Activated naive CD8-positive, alpha-beta T cell treated with anti-CD3 and anti-CD28 coated beads for 36 hours (primary cell): Measurements from ENCODE around the gene ATP13A1. TPM values are rescaled to one million over a fixed set of nuclear protein-coding genes. Genes with fewer than 3 reads are reported as not detected.

ENCODE experiments used
- DNase-seq: peaks from one replicate; pipeline ENCODE4 v3.0.0; 2021
- H3K27ac Mint-ChIP-seq: one replicate; pipeline ENCODE4 v1.8.0; 2022; ENCODE audit warnings: mild to moderate bottlenecking, moderate library complexity, mixed read lengths
- H3K27me3 Mint-ChIP-seq: one replicate; pipeline ENCODE4 v1.8.0; 2022; ENCODE audit warnings: mild to moderate bottlenecking, mixed read lengths
- H3K36me3 Mint-ChIP-seq: one replicate; pipeline ENCODE4 v1.8.0; 2021; ENCODE audit warnings: mild to moderate bottlenecking, mixed read lengths
- H3K4me1 Mint-ChIP-seq: one replicate; pipeline ENCODE4 v1.8.0; 2021; ENCODE audit warnings: mixed read lengths
- H3K4me3 Mint-ChIP-seq: one replicate; pipeline ENCODE4 v1.8.0; 2022; ENCODE audit warnings: mild to moderate bottlenecking, moderate library complexity, mixed read lengths
- H3K9me3 Mint-ChIP-seq: one replicate; pipeline ENCODE4 v1.8.0; 2022; ENCODE audit warnings: mixed read lengths
- total RNA-seq, 2 experiments: library from RNA; stranded (reverse); gene quantifications; one replicate each; pipeline ENCODE4 v1.2.3, GENCODE V29; 2021

The ATP13A1 gene
- total RNA-seq, 2 experiments from 2014 or later: 72.6 to 76.4 TPM

DNA sequence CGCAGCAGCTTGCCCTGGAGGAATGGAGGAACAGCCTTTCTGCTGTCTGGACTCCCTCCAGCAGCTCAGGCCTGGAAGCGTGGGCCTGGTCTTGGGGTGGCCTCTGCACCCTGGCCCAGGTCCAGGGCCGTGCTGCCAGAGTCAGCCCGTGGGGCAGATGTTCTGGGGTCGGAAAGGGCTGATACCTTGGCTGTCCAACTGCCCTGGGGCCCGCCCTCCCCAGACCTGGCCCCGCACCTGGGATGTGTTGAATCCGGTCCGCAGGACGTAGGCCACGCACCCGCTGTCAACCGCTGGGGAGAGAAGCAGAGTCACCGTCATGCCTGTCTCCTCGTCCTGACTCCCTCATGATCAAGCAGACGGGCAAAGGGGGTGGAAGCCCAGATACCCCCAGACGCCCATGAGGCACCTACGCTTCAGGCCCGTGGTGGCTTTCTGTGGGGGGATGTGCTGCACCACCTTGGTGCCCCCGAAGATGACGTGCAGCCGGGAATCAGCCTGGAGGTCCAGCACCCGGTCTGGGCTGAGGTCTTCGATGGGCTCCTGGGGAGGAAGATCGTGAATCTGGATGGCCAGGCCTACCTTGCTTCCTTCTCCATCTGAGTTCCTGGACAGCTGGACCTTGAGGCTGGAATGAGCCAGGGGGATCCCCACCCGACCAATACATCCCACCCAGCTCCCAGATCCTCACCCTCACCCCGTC, 7.7 kb downstream of the ATP13A1 start:
- H3K4me3 Mint-ChIP-seq: no peak overlapping the region
- peaks cover under 1% of the 10 kb centered on the region for H3K4me1 Mint-ChIP-seq
- no peaks in the 10 kb centered on the region for H3K27me3 Mint-ChIP-seq
- peaks cover 25% of the 10 kb centered on the region for H3K36me3 Mint-ChIP-seq
- no peaks in the 10 kb centered on the region for H3K9me3 Mint-ChIP-seq
- no peak overlapping the region for H3K27ac Mint-ChIP-seq
- DNase-seq: no peak

DNA sequence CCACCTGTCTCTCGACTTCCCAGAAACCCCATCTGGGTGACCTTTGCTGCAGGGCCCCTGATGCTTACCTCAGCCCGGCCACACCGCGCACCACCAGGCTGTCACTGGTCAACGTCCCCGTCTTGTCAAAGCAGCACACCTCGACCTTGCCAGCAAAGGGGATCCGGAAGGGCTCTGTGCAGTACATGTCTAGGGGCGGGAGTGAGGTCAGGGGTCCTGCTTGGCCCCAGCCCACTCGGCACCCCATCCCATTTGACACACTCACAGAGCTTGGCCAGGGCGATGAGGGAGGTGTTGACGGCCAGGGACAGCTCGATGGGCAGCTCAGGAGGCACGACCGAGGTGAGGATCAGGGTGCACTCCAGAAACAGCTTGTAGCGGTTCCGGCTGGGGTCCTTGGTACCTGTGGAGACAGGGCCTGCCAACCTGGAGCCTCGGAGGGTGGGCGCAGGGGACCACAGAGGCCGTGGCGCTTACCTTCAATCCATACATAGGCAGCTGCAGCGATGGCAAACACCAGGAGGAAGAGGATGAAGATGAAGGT, 8.4 kb downstream of the ATP13A1 start:
- DNase-seq: no peak
- H3K4me1 Mint-ChIP-seq: peaks cover 2% of the 10 kb centered on the region
- H3K4me3 Mint-ChIP-seq: no peak overlapping the region
- H3K9me3 Mint-ChIP-seq: no peaks in the 10 kb centered on the region
- H3K27ac Mint-ChIP-seq: no peak overlapping the region
- peaks cover 26% of the 10 kb centered on the region for H3K36me3 Mint-ChIP-seq
- H3K27me3 Mint-ChIP-seq: no peaks in the 10 kb centered on the region

- H3K27me3 Mint-ChIP-seq: no peaks in the 10 kb centered on the region
- no peak overlapping the region for H3K4me3 Mint-ChIP-seq
- DNase-seq: no peak
- H3K36me3 Mint-ChIP-seq: peaks cover 24% of the 10 kb centered on the region
- H3K9me3 Mint-ChIP-seq: no peaks in the 10 kb centered on the region
- no peak overlapping the region for H3K27ac Mint-ChIP-seq
- peaks cover 2% of the 10 kb centered on the region for H3K4me1 Mint-ChIP-seq
Measured at GRCh38 chr19:19654441-19654840, 9.0 kb downstream of the ATP13A1 start.

GRCh38 chr19:19653597-19654147, 9.8 kb downstream of the ATP13A1 start:
- H3K27me3 Mint-ChIP-seq: no peaks in the 10 kb centered on the region
- H3K27ac Mint-ChIP-seq: no peak overlapping the region
- H3K36me3 Mint-ChIP-seq: peaks cover 26% of the 10 kb centered on the region
- DNase-seq: no peak
- H3K4me1 Mint-ChIP-seq: peaks cover 2% of the 10 kb centered on the region
- no peaks in the 10 kb centered on the region for H3K9me3 Mint-ChIP-seq
- H3K4me3 Mint-ChIP-seq: no peak overlapping the region

DNA sequence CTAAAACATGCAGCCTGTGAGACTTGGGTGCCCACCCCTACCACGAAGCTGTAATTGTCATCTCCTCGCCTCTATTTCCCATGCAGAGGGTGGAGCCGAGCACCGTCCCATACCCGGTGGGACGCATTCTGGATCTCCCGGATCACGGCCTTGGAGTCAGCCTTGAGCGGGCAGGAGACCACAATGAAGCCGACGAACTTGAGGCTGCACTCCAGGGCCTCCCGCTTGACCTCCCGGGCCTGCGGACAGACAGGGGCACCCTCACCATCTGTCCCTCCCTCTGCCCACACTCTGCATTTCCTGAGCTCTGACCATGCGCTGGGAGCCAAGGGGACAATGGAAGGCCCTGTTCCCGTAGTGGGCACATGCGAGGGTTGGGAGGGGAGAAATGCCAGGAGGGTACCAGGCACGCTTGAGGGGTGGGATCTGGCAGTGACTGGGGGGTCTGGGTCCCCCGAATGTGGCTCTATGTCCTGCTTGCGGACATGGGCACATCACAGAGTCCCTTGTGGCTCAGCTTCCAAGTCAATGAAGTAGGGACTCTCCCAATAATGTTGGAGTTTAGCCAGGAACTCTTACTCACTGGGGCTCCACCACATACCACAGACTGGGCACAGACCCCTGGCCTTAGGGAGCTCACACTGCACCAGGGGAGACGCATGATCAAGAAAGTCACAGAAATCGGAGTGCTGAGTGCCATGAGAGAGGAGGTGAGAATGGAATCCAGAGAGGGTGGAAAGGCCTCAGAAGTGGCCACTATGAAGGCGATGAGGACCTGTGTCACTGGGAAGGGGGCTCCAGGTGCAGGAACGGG, 10.8 kb downstream of the ATP13A1 start:
- no peak overlapping the region for H3K4me3 Mint-ChIP-seq
- peaks cover 22% of the 10 kb centered on the region for H3K36me3 Mint-ChIP-seq
- no peak for DNase-seq
- peaks cover 2% of the 10 kb centered on the region for H3K4me1 Mint-ChIP-seq
- H3K27me3 Mint-ChIP-seq: no peaks in the 10 kb centered on the region
- H3K27ac Mint-ChIP-seq: no peak overlapping the region
- H3K9me3 Mint-ChIP-seq: no peaks in the 10 kb centered on the region

DNA sequence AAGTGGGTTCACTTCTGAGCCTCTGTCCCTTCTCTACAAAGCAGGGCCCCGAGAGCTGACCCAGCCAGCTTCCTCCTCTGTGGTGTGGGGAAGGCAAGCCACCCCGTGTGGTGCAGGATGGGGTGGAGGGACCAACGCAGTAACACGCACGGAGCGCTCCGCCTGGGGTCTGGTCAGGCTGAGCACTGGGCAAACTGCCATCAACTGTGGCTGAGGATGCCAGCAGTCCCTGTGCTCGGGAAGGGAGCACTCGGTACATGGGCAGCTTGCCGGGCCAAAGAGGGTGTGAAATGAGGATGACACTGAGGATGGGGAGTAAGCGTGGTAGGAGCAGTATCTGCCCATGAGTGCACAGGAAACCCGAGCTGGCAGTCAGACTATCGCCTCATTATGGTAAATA, 12.4 kb downstream of the ATP13A1 start:
- no peak overlapping the region for H3K27ac Mint-ChIP-seq
- DNase-seq: no peak
- H3K4me3 Mint-ChIP-seq: no peak overlapping the region

DNA sequence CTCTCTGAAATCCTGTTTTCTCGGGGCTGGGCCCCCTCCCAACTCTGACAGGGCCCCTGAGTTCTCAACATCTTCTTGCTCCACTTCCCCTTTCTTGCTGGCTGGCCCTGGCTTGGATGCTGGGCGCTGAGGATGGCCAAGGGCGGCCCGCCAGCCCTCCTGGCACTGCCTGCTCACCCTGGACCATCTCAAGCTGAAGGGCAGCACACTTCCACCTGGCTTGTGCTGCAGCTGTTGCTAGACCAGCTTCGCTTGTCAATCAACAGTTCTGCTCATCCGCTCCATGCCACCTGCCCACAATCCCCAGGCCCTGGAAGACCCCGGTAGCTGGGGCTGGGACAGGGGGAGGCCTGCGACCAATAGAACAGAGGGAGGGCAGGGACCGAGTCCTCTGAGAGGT, 13.1 kb downstream of the ATP13A1 start:
- H3K36me3 Mint-ChIP-seq: peaks cover 19% of the 10 kb centered on the region
- no peak for DNase-seq
- H3K9me3 Mint-ChIP-seq: no peaks in the 10 kb centered on the region
- H3K4me3 Mint-ChIP-seq: peak overlapping the region; percentile 1
- peaks cover 2% of the 10 kb centered on the region for H3K4me1 Mint-ChIP-seq
- no peaks in the 10 kb centered on the region for H3K27me3 Mint-ChIP-seq
- no peak overlapping the region for H3K27ac Mint-ChIP-seq

More for the DNA sequence above, 12.4 kb downstream of the ATP13A1 start:
- Mint-ChIP-seq H3K36me3 (peaks cover 19% of the 10 kb centered on the region), H3K9me3 (no peaks in the 10 kb centered on the region), H3K27me3 (no peaks in the 10 kb centered on the region), H3K4me1 (peaks cover 2% of the 10 kb centered on the region)

DNA sequence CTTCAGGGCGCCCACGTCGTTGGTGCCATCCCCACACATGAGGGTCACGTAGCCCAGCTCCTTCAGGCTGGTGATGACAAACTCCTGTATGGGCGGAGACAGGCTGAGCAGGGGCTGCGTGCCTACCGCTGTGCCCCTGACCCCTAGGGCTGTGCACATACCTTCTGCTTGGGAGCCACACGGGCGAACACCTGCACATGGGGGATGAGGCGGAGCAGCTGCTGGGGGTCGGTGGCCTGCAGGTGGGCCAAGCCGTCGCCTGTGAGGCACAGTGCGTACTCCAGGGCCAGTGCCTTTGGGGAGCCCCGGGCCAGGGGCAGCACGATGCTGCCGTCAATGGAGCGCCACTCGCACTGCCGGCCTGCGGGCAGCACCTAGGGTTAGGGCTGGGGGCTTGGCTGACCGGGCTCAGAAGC, 13.9 kb downstream of the ATP13A1 start:
- H3K27me3 Mint-ChIP-seq: no peaks in the 10 kb centered on the region
- H3K27ac Mint-ChIP-seq: peak overlapping the region; percentile 47
- H3K4me1 Mint-ChIP-seq: peaks cover 3% of the 10 kb centered on the region
- H3K36me3 Mint-ChIP-seq: peaks cover 16% of the 10 kb centered on the region
- no peak for DNase-seq
- H3K9me3 Mint-ChIP-seq: no peaks in the 10 kb centered on the region
- H3K4me3 Mint-ChIP-seq: no peak overlapping the region

DNA sequence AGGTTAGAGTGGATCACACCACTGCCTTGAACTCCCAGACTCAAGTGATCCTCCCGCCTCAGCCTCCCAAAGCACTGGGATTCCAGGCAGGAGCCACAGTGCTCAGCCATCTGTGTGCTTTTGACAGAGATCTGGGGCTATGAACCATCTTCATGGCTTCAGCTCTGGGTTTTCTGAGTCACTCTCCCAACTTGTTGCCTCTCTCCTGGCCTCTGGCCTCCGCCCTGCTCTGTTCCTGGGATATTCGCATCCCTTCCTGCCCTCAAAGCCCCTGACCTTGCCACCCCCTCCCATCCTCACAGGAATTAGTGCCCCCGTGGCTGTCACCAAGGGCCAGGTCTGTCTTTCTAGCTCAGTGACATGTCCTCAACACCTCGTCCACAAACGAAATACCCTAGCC, 14.3 kb downstream of the ATP13A1 start:
- Mint-ChIP-seq H3K36me3 (peaks cover 16% of the 10 kb centered on the region), H3K9me3 (no peaks in the 10 kb centered on the region), H3K27me3 (no peaks in the 10 kb centered on the region), H3K27ac (peak overlapping the region; percentile 47), H3K4me1 (peaks cover 3% of the 10 kb centered on the region), H3K4me3 (no peak overlapping the region)
- DNase-seq: no peak

GRCh38 chr19:19647037-19647835, 16.2 kb downstream of the ATP13A1 start:
- Mint-ChIP-seq H3K36me3 (peaks cover 15% of the 10 kb centered on the region), H3K4me1 (peaks cover 14% of the 10 kb centered on the region), H3K27me3 (no peaks in the 10 kb centered on the region), H3K27ac (no peak overlapping the region), H3K4me3 (no peak overlapping the region), H3K9me3 (no peaks in the 10 kb centered on the region)
- DNase-seq: no peak

DNA sequence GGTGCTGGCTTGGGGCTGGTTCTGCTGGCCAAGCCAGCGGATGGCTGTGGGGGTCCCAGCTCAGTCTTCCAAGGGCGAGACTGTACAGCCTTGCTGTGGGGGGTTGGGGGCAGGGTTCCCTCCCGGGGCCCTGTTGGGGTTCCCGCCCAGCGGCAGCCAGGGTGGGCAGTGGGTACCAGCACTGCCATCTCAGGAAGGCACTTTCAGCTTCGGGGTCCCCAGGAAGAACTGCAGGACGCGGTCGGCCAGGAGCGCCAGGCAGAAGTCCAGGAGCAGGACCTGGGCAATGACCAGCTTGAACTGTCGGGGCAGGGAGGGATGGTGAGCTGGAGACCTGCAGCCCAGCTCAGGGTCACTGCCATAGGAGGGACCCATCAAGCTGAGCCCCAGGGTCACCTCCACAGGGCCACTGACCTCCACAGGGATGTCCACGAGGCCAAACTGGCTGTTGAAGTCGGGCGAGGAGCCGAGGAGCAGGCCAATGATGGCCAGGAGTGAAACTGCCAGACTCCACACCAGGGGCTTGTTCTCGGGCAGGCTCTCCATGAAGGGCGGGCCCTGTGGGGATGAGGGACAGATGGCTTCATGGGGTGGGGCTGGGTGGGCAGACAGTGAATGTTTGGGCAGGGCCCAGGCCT, 18.1 kb downstream of the ATP13A1 start:
- Mint-ChIP-seq H3K27me3 (no peaks in the 10 kb centered on the region), H3K9me3 (no peaks in the 10 kb centered on the region), H3K4me1 (peaks cover 17% of the 10 kb centered on the region), H3K4me3 (no peak overlapping the region), H3K27ac (no peak overlapping the region), H3K36me3 (peaks cover 16% of the 10 kb centered on the region)
- no peak for DNase-seq

DNA sequence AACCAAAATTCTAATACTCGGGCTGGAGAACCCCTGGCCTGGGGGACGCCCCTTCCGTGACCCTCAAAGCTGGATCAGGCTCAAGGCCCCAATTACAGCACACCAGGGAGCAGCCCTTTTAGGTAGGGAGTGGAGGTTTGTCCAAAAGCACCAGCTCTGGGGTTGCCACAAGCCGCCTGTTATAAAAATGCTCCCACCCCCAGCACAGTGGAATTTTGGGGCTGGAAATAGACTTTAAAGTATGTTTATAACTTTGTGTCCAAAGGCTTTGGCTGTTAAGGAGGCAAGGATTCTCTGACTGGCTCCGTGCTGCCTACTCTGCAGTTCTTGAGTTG, 19.5 kb downstream of the ATP13A1 start:
- H3K27me3 Mint-ChIP-seq: no peaks in the 10 kb centered on the region
- peaks cover 14% of the 10 kb centered on the region for H3K36me3 Mint-ChIP-seq
- DNase-seq: no peak
- H3K9me3 Mint-ChIP-seq: no peaks in the 10 kb centered on the region
- H3K27ac Mint-ChIP-seq: peak overlapping the region; percentile 98
- H3K4me3 Mint-ChIP-seq: peak overlapping the region; percentile 99
- H3K4me1 Mint-ChIP-seq: peaks cover 20% of the 10 kb centered on the region

DNA sequence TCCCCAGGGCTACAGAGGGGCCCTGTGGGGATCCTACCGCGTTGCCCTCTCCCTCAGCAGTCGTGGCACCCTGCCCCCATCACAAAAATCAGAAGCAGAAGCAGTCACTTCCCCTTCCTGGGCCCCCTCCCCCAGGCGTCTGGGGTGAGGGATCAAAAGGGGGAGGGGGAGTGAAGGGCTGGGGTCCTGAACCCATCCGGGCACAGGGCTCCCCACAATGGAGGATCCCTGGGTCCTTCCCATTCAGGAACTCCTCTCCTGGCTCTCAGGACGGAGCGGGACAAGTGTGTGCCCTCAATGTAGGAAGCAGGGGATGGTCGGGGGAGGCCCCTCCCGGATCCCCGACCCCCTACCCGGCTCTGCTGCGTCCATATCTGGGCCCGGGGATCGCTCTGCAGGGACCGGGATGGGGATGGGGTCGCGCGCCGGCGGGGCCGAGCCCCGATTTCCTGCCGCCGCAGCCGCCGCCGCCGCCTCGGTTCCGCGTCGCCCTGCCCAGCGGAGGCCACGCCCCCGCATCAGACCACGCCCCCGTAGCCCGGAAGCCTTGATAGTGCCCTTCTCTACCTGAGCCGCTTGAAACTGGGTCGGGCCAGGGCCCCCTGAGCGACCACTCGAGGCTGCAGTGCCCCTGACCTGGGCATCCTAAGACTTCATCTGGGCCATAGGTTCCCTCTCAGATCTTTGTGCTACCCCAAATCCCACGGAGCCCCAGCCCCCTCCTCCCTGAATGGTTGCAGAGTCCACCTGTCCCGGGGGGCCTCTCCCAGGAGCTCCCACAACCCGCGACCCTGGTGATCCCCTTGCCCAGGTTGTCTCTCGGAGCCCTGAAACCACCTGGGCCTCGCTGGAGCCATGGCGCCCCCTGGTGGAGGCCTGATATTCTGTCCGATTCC, 20.1 kb downstream of the ATP13A1 start, which contains the start of gene GMIP:
TSS of gene GMIP (minus strand) at position 500 of the 896 bp plus-strand sequence. CDS start at position 372, 128 bp downstream.
- H3K27ac Mint-ChIP-seq: peak within 1 kb of the TSS; percentile 98
- H3K27me3 Mint-ChIP-seq: no peaks in the 10 kb centered on the region
- peaks cover 20% of the 10 kb centered on the region for H3K4me1 Mint-ChIP-seq
- peaks cover 15% of the 10 kb centered on the region for H3K36me3 Mint-ChIP-seq
- no peaks in the 10 kb centered on the region for H3K9me3 Mint-ChIP-seq
- H3K4me3 Mint-ChIP-seq: peak within 1 kb of the TSS; percentile 99
- DNase-seq: peak; percentile 90
